Left ventricle myocardium inferior (tissue), 1 donor: Measurements from ENCODE around the gene IGSF8. TPM values are rescaled to one million over a fixed set of nuclear protein-coding genes. Genes with fewer than 3 reads are reported as not detected.

Experiments
- DNase-seq: peaks from one replicate; pipeline ENCODE4 v3.0.0-alpha.2; 2020
- H3K27ac ChIP-seq: fragments of 200-600 bp; replicated peaks from 2 replicates; pipeline ENCODE4 v1.8.0; 2021
- H3K27me3 ChIP-seq: fragments of 200-600 bp; 2 replicates; pipeline ENCODE4 v1.8.0; 2021; ENCODE audit warnings: low read depth
- H3K36me3 ChIP-seq: fragments of 200-600 bp; 2 replicates; pipeline ENCODE4 v1.8.0; 2021
- H3K4me1 ChIP-seq: fragments of 200-600 bp; 2 replicates; pipeline ENCODE4 v1.8.0; 2021
- H3K4me3 ChIP-seq: fragments of 200-600 bp; 2 replicates; pipeline ENCODE4 v1.8.0; 2021; ENCODE audit warnings: mild to moderate bottlenecking, moderate library complexity
- H3K9me3 ChIP-seq: fragments of 200-600 bp; replicated peaks from 2 replicates; pipeline ENCODE4 v1.8.0; 2021
- intact Hi-C: fragments of 100-400 bp; cut with micrococcal nuclease; formaldehyde crosslinking; loops from one replicate; pipeline ENCODE4 v1.11.0; 2022
- total RNA-seq: library from RNA; stranded (reverse); fragmentation: NEBNext Ultra II Directional; extraction: Animal tissue kit (Norgen Biotek cat#: 25700); gene quantifications from one replicate; pipeline ENCODE4 v1.2.1, GENCODE V29; 2021
- TF ChIP-seq, protein P1 (sequence below): fragments of 200-600 bp; IDR thresholded peaks from 2 replicates; pipeline ENCODE4 v1.8.0; 2021; ENCODE audit warnings: antibody characterized with exemption, mild to moderate bottlenecking, borderline replicate concordance
- donor health status: DM: no; HTN: yes; CAD: no; lungs with severe emphysema.

Gene IGSF8
- total RNA-seq, 1 donor from 2014 or later, result 18.2 TPM

- intact Hi-C loops, result no loop called here
- TF ChIP-seq, protein P1, sequence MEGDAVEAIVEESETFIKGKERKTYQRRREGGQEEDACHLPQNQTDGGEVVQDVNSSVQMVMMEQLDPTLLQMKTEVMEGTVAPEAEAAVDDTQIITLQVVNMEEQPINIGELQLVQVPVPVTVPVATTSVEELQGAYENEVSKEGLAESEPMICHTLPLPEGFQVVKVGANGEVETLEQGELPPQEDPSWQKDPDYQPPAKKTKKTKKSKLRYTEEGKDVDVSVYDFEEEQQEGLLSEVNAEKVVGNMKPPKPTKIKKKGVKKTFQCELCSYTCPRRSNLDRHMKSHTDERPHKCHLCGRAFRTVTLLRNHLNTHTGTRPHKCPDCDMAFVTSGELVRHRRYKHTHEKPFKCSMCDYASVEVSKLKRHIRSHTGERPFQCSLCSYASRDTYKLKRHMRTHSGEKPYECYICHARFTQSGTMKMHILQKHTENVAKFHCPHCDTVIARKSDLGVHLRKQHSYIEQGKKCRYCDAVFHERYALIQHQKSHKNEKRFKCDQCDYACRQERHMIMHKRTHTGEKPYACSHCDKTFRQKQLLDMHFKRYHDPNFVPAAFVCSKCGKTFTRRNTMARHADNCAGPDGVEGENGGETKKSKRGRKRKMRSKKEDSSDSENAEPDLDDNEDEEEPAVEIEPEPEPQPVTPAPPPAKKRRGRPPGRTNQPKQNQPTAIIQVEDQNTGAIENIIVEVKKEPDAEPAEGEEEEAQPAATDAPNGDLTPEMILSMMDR, result peak; percentile 75
- Histone ChIP-seq H3K9me3 (no peaks in the 10 kb centered on the region), H3K36me3 (no peaks in the 10 kb centered on the region), H3K27ac (no peak overlapping the region), H3K4me1 (peaks cover 10% of the 10 kb centered on the region), H3K4me3 (peak overlapping the region; percentile 65), H3K27me3 (peaks cover 54% of the 10 kb centered on the region)
- peak; percentile 66 for DNase-seq
These were observed 14.2 kb downstream of the IGSF8 start for GRCh38 chr1:160083968-160084770.

- Histone ChIP-seq H3K27ac (no peak overlapping the region), H3K27me3 (peaks cover 67% of the 10 kb centered on the region), H3K36me3 (no peaks in the 10 kb centered on the region), H3K4me1 (peaks cover 10% of the 10 kb centered on the region), H3K9me3 (no peaks in the 10 kb centered on the region), H3K4me3 (no peak overlapping the region)
- intact Hi-C loops, result no loop called here
- no peak for DNase-seq
- TF ChIP-seq, protein P1, result no peak
These were observed 15.5 kb downstream of the IGSF8 start for GRCh38 chr1:160082926-160083325.

DNA sequence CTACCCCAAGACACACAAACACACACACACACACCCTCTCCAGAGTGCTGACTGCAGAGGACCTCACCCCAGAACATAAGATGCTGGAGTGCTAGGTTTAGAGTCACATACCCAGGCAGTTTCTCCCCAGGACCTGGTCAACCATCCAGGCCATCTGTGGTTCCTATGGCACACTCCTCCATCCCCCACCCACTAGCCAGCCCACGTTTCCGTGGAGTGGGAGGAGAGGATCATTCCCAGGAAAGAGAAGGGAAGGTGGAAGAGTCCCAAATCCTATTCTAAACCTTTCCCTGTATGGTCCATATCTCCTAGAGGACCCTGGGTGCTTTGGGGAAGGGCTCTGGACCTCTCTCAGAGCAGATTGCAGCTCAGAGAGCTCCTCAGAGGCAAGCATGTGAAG, 15.9 kb downstream of the IGSF8 start:
- Histone ChIP-seq H3K27me3 (peaks cover 71% of the 10 kb centered on the region), H3K4me3 (no peak overlapping the region), H3K4me1 (peaks cover 10% of the 10 kb centered on the region), H3K27ac (no peak overlapping the region), H3K36me3 (no peaks in the 10 kb centered on the region), H3K9me3 (no peaks in the 10 kb centered on the region)
- TF ChIP-seq, protein P1, result no peak
- intact Hi-C loops, result no loop called here
- DNase-seq, result no peak

GRCh38 chr1:160081261-160081936, 17.0 kb downstream of the IGSF8 start, which contains the start of gene KCNJ9:
Gene KCNJ9, plus strand, starts transcription at chr1:160081538. Its CDS starts 2,493 bp downstream, at chr1:160084031.
- no peak for DNase-seq
- intact Hi-C loops, result no loop called here

DNA sequence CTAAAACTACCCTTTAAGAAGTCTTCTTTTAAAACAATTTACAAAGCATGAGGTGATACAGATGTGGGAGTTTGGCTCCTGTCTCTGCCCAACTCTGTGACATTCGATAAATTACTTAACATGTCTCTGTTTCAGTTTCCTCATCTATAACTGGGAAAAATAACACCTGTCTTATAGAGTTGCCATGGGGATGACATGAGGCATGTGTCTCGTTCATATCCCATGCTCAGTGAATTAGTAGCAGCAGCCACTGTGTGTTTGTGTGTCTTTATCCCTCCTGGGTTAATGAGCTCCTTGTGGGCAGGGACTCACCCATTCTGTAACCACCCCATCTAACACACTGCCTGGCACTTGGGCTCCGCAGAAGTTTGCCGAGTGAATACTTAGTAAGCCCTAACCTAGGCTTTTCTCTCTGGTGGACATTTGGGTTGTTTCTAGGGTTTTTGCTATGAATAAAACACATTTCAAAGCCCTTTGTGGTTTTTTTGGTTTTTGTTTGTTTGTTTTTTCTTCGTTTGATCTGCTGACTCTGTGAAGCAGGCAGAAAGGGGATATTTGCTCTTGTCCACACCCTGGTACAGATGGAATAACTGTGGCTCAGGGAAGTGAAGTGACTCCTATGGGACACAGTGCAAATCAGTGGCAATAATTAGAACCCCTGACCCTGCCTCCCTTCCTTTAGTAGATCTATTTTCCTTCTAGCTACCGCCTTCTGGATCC, 17.9 kb downstream of the IGSF8 start:
- intact Hi-C loops, result no loop called here
- H3K27ac ChIP-seq, result no peak overlapping the region

More at GRCh38 chr1:160081261-160081936, 17.0 kb downstream of the IGSF8 start, which contains the start of gene KCNJ9:
- Histone ChIP-seq H3K4me1 (peaks cover 10% of the 10 kb centered on the region), H3K4me3 (no peak within 1 kb of the TSS), H3K27me3 (peaks cover 74% of the 10 kb centered on the region), H3K36me3 (no peaks in the 10 kb centered on the region), H3K9me3 (no peaks in the 10 kb centered on the region), H3K27ac (no peak within 1 kb of the TSS)
- TF ChIP-seq, protein P1, result no peak

More for the DNA sequence above, 17.9 kb downstream of the IGSF8 start:
- H3K27me3 ChIP-seq, result peaks cover 80% of the 10 kb centered on the region
- TF ChIP-seq, protein P1, result no peak
- no peak for DNase-seq
- no peaks in the 10 kb centered on the region for H3K36me3 ChIP-seq
- no peaks in the 10 kb centered on the region for H3K9me3 ChIP-seq
- H3K4me3 ChIP-seq, result no peak overlapping the region
- peaks cover 10% of the 10 kb centered on the region for H3K4me1 ChIP-seq
